HEK293 (cell line): Measurements from ENCODE around the gene FRY.

Experiments used
- CTCF ChIA-PET: fragments of 350-600 bp; formaldehyde crosslinking; extraction: SDS; loops from one replicate; lab custom pipeline; 2021; ENCODE audit warnings: antibody characterized with exemption; lab: Yijun Ruan, JAX
- POLR2A ChIA-PET: fragments of 300-600 bp; formaldehyde crosslinking; extraction: SDS; loops from one replicate; lab custom pipeline; 2020; ENCODE audit warnings: antibody characterized with exemption, inconsistent platforms; lab: Yijun Ruan, JAX
- H3K27ac ChIP-seq: fragments of 200-500 bp; sonication (Bioruptor generic); 2 replicates; pipeline ENCODE4 v1.5.1; 2014; ENCODE audit warnings: low read depth, low read length, control low read depth, inconsistent platforms; ENCODE audit errors: extremely low read depth
- H3K36me3 ChIP-seq, 2 experiments: fragments of 200-500 bp in 1 of 2; sonication (Bioruptor generic) in 1 of 2; 1 replicate in 1 of 2; 2 replicates in 1 of 2; pipeline ENCODE4 v1.5.1; 2014 to 2017; ENCODE audit warnings: inconsistent platforms in 2 of 2, low read length in 2 of 2; ENCODE audit not compliant: control insufficient read depth in 2 of 2, insufficient read depth in 1 of 2
- H3K4me1 ChIP-seq: fragments of 200-500 bp; sonication (Bioruptor generic); 2 replicates; pipeline ENCODE4 v1.5.1; 2014; ENCODE audit warnings: mild to moderate bottlenecking, low read length, inconsistent platforms; ENCODE audit not compliant: control insufficient read depth, insufficient read depth
- H3K4me3 ChIP-seq: 2 replicates; pipeline ENCODE4 v1.5.1; 2011; ENCODE audit warnings: low read depth, mild to moderate bottlenecking, control low read depth, low read length, moderate library complexity
- H3K9me3 ChIP-seq: fragments of 200-500 bp; sonication (Bioruptor generic); 2 replicates; pipeline ENCODE4 v1.5.1; 2014; ENCODE audit warnings: low read depth, low read length, inconsistent platforms; ENCODE audit not compliant: control insufficient read depth, insufficient read depth
- GLI2 ChIP-seq: fragments of 450-650 bp; formaldehyde crosslinking; IDR thresholded peaks from 2 replicates; pipeline ENCODE4; 2017; ENCODE audit warnings: missing biosample characterization, missing genetic modification characterization, low read depth, borderline replicate concordance
- PRDM4 ChIP-seq: fragments of 450-650 bp; formaldehyde crosslinking; IDR thresholded peaks from 2 replicates; pipeline ENCODE4 v1.5.1; 2017; ENCODE audit warnings: missing biosample characterization, missing genetic modification characterization
- SCRT1 ChIP-seq: fragments of 450-650 bp; formaldehyde crosslinking; IDR thresholded peaks from 2 replicates; pipeline ENCODE4 v1.5.1; 2016; ENCODE audit warnings: missing biosample characterization, missing genetic modification characterization, borderline replicate concordance
- SP7 ChIP-seq: fragments of 450-650 bp; formaldehyde crosslinking; IDR thresholded peaks from 2 replicates; pipeline ENCODE4 v1.5.1; 2016; ENCODE audit warnings: missing biosample characterization, missing genetic modification characterization
- TRIM28 ChIP-seq: IDR thresholded peaks from 2 replicates; pipeline ENCODE4 v1.6.1; 2011; ENCODE audit warnings: low read length, control low read depth, borderline replicate concordance
- ZBTB1 ChIP-seq: fragments of 450-650 bp; formaldehyde crosslinking; IDR thresholded peaks from 2 replicates; pipeline ENCODE4 v1.5.1; 2016; ENCODE audit warnings: missing biosample characterization, missing genetic modification characterization
- ZBTB11 ChIP-seq: fragments of 450-650 bp; formaldehyde crosslinking; conservative IDR thresholded peaks from 2 replicates; pipeline ENCODE4 v1.5.1; 2016; ENCODE audit warnings: low read depth, missing biosample characterization, missing genetic modification characterization
- ZNF138 ChIP-seq: fragments of 450-650 bp; formaldehyde crosslinking; IDR thresholded peaks from 2 replicates; pipeline ENCODE4 v1.5.1; 2016; ENCODE audit warnings: missing biosample characterization, missing genetic modification characterization, borderline replicate concordance
- ZNF146 ChIP-seq: fragments of 450-650 bp; formaldehyde crosslinking; IDR thresholded peaks from 2 replicates; pipeline ENCODE4 v1.5.1; 2016; ENCODE audit warnings: missing biosample characterization, missing genetic modification characterization
- ZNF155 ChIP-seq: fragments of 450-650 bp; formaldehyde crosslinking; IDR thresholded peaks from 2 replicates; pipeline ENCODE4 v1.5.1; 2016; ENCODE audit warnings: missing biosample characterization, missing genetic modification characterization
- ZNF19 ChIP-seq: fragments of 450-650 bp; formaldehyde crosslinking; IDR thresholded peaks from 2 replicates; pipeline ENCODE4; 2016; ENCODE audit warnings: missing biosample characterization, missing genetic modification characterization, low read depth
- ZNF510 ChIP-seq: fragments of 450-650 bp; formaldehyde crosslinking; IDR thresholded peaks from 2 replicates; pipeline ENCODE4 v1.5.1; 2018; ENCODE audit warnings: mild to moderate bottlenecking, missing genetic modification characterization, missing biosample characterization; ENCODE audit not compliant: insufficient replicate concordance
- ZNF514 ChIP-seq: fragments of 450-650 bp; formaldehyde crosslinking; IDR thresholded peaks from 2 replicates; pipeline ENCODE4 v1.5.1; 2016; ENCODE audit warnings: missing biosample characterization, missing genetic modification characterization
- TF ChIP-seq, protein P1 (sequence below): fragments of 450-650 bp; formaldehyde crosslinking; IDR thresholded peaks from 2 replicates; pipeline ENCODE4 v1.5.1; 2016; ENCODE audit warnings: missing biosample characterization, missing genetic modification characterization
- TF ChIP-seq, protein P2 (sequence below): fragments of 450-650 bp; formaldehyde crosslinking; conservative IDR thresholded peaks from 2 replicates; pipeline ENCODE4 v1.5.1; 2016; ENCODE audit warnings: low read depth, missing biosample characterization, missing genetic modification characterization

Gene FRY

DNA sequence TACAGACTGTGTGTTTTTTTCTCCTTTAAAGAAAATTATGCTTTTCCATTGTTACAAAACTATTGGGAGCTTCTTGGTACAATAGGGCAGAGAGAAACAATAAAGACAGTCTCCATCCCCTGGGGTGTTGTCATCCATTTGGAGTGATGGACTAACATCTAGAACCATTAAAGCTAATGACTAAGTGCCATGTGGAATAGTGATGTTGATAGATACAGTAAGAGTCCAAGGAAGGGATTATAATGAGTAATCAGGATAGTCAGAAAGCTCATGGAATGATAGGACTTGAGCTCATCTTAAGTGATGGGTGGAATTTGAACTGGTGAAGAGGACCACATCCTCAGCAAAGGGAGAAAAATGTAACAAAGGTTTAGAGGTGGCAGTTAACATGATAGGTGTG is 24.1 kb upstream of the FRY start (continued):
- TF ChIP-seq, protein P1, sequence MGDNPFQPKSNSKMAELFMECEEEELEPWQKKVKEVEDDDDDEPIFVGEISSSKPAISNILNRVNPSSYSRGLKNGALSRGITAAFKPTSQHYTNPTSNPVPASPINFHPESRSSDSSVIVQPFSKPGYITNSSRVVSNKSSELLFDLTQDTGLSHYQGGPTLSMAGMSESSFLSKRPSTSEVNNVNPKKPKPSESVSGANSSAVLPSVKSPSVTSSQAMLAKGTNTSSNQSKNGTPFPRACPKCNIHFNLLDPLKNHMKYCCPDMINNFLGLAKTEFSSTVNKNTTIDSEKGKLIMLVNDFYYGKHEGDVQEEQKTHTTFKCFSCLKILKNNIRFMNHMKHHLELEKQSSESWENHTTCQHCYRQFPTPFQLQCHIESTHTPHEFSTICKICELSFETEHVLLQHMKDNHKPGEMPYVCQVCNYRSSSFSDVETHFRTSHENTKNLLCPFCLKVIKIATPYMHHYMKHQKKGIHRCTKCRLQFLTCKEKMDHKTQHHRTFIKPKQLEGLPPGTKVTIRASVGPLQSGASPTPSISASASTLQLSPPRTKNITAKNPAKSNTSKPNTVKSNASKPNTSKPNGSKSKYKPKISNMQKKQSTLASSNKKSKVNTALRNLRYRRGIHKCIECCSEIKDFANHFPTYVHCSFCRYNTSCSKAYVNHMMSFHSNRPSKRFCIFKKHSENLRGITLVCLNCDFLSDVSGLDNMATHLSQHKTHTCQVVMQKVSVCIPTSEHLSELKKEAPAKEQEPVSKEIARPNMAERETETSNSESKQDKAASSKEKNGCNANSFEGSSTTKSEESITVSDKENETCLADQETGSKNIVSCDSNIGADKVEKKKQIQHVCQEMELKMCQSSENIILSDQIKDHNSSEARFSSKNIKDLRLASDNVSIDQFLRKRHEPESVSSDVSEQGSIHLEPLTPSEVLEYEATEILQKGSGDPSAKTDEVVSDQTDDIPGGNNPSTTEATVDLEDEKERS (tag by site-specific recombination): no peak
- TF ChIP-seq TRIM28: no peak
- no peak for TF ChIP-seq ZNF510 (tag by site-specific recombination)
- TF ChIP-seq ZNF146 (tag by site-specific recombination): no peak
- no peak for TF ChIP-seq SCRT1 (tag by site-specific recombination)
- TF ChIP-seq ZBTB1 (tag by site-specific recombination): no peak
- no peak for TF ChIP-seq ZNF19 (tag by site-specific recombination)
- no peak for TF ChIP-seq SP7
- no peak for TF ChIP-seq GLI2 (tag by site-specific recombination)
- TF ChIP-seq, all 188 proteins: peak for 0

- H3K27ac ChIP-seq: no peak overlapping the region
- H3K36me3 ChIP-seq: no peaks in the 10 kb centered on the region
- no peak overlapping the region for H3K4me3 ChIP-seq
- ChIA-PET CTCF (interaction anchor here (0.7 to 1.3 kb wide), 2 partner anchors 99 kb away, joined by 3 to 4 read pairs; no protein-coding TSS in a partner anchor), POLR2A (no interaction called here)
- no peaks in the 10 kb centered on the region for H3K4me1 ChIP-seq
- TF ChIP-seq SP7 (peak; percentile 94), ZNF138 (tag by site-specific recombination) (no peak), ZNF155 (tag by site-specific recombination) (no peak), PRDM4 (tag by site-specific recombination) (no peak), ZNF514 (no peak), ZBTB11 (tag by site-specific recombination) (peak; percentile 62)
- TF ChIP-seq, protein P2, sequence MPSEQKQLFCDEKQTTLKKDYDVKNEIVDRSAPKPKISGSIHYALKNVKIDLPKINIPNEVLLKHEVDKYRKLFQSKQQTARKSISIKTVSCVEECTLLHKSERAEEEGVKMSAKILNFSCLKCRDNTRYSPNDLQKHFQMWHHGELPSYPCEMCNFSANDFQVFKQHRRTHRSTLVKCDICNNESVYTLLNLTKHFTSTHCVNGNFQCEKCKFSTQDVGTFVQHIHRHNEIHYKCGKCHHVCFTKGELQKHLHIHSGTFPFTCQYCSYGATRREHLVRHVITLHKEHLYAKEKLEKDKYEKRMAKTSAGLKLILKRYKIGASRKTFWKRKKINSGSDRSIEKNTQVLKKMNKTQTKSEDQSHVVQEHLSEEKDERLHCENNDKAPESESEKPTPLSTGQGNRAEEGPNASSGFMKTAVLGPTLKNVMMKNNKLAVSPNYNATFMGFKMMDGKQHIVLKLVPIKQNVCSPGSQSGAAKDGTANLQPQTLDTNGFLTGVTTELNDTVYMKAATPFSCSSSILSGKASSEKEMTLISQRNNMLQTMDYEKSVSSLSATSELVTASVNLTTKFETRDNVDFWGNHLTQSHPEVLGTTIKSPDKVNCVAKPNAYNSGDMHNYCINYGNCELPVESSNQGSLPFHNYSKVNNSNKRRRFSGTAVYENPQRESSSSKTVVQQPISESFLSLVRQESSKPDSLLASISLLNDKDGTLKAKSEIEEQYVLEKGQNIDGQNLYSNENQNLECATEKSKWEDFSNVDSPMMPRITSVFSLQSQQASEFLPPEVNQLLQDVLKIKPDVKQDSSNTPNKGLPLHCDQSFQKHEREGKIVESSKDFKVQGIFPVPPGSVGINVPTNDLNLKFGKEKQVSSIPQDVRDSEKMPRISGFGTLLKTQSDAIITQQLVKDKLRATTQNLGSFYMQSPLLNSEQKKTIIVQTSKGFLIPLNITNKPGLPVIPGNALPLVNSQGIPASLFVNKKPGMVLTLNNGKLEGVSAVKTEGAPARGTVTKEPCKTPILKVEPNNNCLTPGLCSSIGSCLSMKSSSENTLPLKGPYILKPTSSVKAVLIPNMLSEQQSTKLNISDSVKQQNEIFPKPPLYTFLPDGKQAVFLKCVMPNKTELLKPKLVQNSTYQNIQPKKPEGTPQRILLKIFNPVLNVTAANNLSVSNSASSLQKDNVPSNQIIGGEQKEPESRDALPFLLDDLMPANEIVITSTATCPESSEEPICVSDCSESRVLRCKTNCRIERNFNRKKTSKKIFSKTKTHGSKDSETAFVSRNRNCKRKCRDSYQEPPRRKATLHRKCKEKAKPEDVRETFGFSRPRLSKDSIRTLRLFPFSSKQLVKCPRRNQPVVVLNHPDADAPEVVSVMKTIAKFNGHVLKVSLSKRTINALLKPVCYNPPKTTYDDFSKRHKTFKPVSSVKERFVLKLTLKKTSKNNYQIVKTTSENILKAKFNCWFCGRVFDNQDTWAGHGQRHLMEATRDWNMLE (tag by site-specific recombination): no peak
- no peaks in the 10 kb centered on the region for H3K9me3 ChIP-seq
Observed at GRCh38 chr13:32008518-32009175, 22.9 kb upstream of the FRY start.
